HG03175 (cell line): ENCODE measurements around the gene SLC24A4.

Experiments used
- ATAC-seq: cut with Tn5 transposase; IDR thresholded peaks from one replicate; pipeline ENCODE4 v1.9.1; 2021; ENCODE audit warnings: mild to moderate bottlenecking, moderate library complexity; ENCODE audit not compliant: unreplicated experiment

Gene SLC24A4

GRCh38 chr14:92470215-92470614, 147.2 kb downstream of the SLC24A4 start:
- no peak for ATAC-seq

- ATAC-seq, result no peak
Observed at GRCh38 chr14:92470811-92471210, 147.8 kb downstream of the SLC24A4 start.

GRCh38 chr14:92471919-92472318, 149.0 kb downstream of the SLC24A4 start:
- ATAC-seq, result no peak

- ATAC-seq, result no peak
Observed at GRCh38 chr14:92472860-92473259, 149.9 kb downstream of the SLC24A4 start.

- no peak for ATAC-seq
Observed at GRCh38 chr14:92473261-92473968, 150.4 kb downstream of the SLC24A4 start.

GRCh38 chr14:92473969-92474535, 151.1 kb downstream of the SLC24A4 start:
- no peak for ATAC-seq

- ATAC-seq, result no peak
Observed at GRCh38 chr14:92475037-92475436, 152.1 kb downstream of the SLC24A4 start.

- no peak for ATAC-seq
Observed at GRCh38 chr14:92475451-92476187, 152.7 kb downstream of the SLC24A4 start.

GRCh38 chr14:92480856-92481255, 157.9 kb downstream of the SLC24A4 start:
- no peak for ATAC-seq

- ATAC-seq, result no peak
Observed at GRCh38 chr14:92481386-92481785, 158.4 kb downstream of the SLC24A4 start.

GRCh38 chr14:92481811-92482555, 159.0 kb downstream of the SLC24A4 start:
- no peak for ATAC-seq

GRCh38 chr14:92482621-92483319, 159.8 kb downstream of the SLC24A4 start:
- no peak for ATAC-seq

GRCh38 chr14:92484132-92484823, 161.3 kb downstream of the SLC24A4 start:
- ATAC-seq, result no peak

GRCh38 chr14:92486881-92487280, 163.9 kb downstream of the SLC24A4 start:
- ATAC-seq, result no peak

GRCh38 chr14:92487513-92488133, 164.7 kb downstream of the SLC24A4 start:
- ATAC-seq, result no peak

GRCh38 chr14:92489394-92490238, 166.7 kb downstream of the SLC24A4 start:
- ATAC-seq, result no peak

- no peak for ATAC-seq
Observed at GRCh38 chr14:92490239-92490959, 167.4 kb downstream of the SLC24A4 start.

GRCh38 chr14:92491782-92492181, 168.8 kb downstream of the SLC24A4 start:
- no peak for ATAC-seq
